Stimulated activated CD4-positive, alpha-beta T cell treated with anti-CD3 and anti-CD28 coated beads, Interleukin-4, amount 100 ng/mL, for 1 hour (primary cell): ENCODE measurements around the gene PLCB4.
"Not testable (repeated sequence)": the region's sequence is repeated elsewhere in the genome, so short reads cannot be mapped to it uniquely, and the experiment has no call there.

Source experiments
- DNase-seq: peaks from one replicate; pipeline ENCODE4 v3.0.0-alpha.2; 2020

Gene PLCB4

DNA sequence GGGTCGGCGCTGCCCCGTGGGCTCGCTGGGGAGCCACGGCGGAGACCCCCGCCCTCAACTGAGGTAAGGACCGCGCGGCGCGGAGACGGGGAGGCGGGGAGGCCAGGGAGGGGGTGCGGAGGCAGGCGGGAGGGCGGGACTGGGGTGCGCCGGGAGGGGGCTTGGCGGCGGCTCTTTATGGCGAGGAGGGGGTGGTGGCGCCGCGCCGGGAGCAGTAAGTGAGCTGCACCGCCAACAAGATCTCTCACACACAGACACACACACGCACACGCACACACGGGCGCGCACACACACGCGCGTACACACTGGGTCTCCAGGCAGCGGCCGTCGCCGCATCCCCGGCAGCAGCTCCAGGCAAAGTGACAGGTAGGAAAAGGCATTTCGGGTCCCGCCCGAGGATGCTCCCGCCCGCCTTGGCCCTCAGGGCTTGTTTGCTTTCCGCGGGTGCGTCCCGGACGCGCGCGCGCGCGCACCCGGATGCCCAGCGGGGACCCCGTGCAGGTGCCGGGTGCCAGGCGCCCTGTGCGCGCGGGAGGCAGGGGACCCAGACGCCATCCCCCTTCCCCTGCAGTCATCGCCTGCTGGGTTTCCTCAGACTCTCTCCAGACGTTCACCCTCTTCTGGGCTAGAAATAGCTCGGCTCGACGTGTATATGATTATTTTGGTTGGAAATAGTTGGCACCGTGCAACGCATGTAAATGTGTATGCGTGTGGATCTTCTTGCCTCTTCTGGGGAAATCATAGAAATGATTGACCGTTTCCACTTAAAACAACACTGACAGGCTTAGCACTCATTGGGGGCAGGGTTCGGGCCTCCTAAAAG lies at the start of gene PLCB4:
PLCB4 (plus strand) TSS at position 247 of the 823 bp plus-strand sequence. CDS start 238,728 bp downstream, outside the sequence.
- no peak for DNase-seq

DNA sequence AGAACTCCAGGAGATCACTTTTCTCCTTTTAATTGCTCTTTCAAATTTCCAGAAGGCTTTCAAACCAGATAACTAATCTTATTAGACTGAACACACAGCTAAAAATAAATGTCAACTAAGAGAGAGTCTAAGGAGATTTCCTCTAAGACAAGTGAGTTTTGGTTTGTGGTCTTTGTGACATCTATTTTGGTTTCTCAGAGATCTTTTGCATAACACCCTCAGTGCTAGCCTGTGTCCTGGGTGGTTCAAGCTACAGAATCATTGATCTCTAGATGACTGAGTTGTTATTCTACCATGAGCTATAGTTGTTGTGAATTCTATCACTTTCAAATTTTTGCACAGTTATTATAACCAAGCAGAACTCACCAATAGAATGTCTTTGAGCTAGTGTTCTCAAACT lies 49.1 kb upstream of the PLCB4 start:
- no peak for DNase-seq

DNA sequence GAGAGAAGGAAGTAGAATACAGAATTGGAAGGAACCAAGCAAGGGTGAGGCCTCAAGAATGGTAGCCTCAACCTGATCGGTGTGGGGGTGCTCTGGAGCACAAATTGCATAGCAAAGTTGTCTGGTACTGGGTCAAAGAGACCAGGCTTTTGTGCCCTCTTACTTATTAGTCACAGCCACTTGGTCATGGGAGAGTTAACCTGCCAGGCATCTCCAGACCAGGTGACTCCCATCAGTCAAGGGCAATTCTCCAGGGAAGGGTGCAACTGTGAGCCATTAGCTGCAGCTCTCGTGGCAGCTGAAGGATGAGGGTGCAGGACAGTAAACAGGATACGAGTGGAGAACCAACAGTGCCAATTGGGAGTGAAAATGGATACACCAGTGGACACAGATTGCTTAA lies 47.7 kb upstream of the PLCB4 start:
- DNase-seq, result no peak

DNA sequence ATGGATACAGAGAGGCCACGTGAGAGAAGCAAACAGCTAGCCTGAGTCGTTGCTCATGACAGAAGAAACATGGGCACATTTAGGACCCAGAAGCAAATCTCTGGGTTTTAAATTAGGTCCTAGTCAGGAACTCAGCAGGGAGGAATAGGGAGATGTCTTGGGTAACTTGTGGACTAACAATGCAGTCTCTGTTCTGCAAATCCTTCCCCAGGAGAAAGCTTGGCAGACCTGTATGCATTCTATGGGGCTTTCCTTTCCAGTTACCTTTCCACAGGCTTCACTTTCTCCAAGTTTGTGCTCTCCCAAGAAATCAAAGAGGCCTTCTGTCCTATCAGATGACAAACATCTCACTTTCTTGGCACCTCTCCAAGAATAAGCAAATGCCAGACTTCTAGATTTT lies 47.2 kb upstream of the PLCB4 start:
- DNase-seq, result no peak

DNA sequence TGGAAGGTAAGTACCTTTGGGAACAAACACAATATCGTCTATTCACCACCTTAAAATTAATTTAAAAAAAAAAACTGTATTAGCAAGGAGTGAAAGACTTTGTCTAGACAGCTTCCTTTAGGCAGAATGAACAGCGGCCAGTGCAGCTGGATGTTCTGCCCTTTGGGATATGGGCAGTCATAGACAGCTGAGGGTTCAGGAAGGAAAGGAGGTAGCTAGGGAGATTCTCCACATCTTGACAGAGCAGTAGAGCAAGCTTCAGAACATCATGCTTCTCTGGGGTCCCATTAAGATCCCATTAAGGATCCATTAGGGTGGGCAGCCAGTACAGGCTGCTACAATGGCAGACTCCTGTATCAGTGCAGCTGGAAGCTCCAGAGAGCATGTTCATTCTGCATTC lies 46.5 kb upstream of the PLCB4 start:
- no peak for DNase-seq

DNA sequence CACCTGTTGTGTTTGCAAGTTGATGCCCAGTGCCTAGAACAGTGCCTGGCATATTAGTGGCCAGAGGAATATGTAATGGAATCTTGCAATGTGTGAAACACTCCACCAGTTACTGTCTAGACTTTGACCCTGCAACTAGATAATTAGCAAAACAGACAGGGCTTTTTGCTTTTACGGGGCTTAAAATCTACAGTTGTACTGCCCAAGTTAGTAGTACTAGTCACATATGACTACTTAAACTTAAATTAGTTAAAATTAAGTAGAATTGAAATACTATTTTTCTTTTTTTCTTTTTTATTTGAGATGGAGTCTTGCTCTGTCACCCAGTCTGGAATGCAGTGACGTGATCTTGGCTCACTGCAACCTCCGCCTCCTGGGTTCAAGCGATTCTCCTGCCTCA lies 44.3 kb upstream of the PLCB4 start:
- DNase-seq, result no peak

DNA sequence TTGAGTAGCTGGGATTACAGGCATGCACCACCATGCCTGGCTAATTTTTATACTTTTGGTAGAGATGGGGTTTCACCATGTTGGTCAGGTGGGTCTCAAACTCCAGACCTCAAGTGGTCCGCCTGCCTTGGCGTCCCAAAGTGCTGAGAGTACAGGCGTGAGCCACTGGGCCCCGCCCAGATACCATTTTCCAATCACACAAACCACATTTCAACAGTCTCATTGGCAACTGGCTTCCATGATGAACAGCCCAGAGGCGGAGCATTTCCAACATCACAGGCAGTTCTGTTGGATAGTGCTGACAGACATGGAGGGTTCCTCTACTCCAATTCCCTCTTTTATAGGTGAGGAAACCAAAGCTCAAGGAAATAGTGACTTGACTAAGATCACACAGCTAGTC lies 43.9 kb upstream of the PLCB4 start:
- no peak for DNase-seq

DNA sequence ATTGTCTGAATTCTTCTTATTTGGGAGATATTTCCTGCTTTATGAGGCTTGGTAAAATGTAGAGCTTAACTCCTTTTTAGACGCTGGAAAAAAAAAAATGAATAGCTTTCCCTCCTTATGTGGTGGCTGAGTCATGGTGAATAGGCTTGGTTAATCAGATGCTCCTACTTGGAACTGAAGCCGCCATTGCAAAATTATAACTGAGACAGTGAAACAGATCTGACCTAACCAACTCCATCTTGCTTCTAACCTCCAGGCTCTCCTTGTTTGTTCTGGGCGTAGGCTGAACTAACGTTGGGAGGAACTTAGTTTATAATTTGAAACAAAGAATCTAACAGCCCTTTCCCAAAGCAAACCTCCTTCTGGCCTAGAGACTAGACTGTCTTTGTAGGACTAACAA lies 43.2 kb upstream of the PLCB4 start:
- DNase-seq, result no peak

DNA sequence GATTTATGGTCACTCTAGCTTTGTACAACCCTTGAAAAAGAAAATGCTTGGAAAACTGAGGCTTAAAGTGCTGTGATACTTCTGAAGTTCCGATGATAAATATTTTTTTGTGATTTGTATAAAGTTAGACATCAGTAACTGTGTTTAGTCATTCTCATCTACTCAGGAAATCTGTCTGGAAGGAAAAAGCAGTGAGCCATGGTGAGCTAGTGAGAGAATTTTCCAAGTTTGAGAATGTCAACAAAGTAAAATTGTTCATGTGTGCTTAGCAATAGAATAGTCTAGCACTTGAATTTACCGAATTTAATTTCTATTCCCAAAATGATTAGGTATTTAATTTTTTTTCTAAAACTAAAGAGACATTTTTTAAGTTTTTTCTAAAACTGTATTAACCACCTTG lies 41.3 kb upstream of the PLCB4 start:
- DNase-seq, result no peak

DNA sequence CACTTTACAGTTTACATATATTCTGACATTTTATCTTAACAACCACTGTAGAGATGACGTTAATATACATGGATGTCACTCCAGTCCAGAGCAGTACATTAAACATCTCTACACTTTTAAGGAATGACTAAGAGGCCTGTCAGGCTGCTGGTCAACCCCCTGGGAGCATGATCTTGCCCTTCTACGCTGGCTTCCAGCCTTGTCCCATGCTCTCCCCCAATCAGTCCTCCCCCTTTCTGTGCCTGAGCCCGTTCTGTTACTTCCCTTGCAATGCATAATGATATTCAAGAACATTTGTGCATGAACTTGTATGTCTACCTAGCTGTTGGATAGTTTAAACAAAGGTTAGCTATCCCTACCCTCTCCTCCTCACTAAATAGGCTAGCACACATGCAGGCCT lies 40.5 kb upstream of the PLCB4 start:
- no peak for DNase-seq

DNA sequence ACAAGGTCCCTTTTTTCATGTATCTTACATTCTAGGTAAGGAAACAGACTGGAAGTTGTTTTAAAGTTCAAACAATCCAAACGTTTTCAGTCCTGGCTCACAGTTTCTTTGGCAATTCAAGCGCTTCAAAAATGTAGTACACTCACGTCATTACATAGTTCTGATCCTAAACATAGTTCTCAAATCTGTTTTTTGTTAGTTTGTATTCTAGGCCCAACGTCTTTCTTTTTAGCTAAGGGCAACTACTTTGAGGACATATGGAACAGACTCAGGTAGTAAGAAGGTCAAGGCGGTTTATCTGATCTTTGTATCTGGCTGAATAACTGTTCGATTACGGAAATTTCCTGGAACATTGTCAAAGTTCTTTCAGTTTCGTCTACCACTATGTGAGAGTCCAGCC lies 36.9 kb upstream of the PLCB4 start:
- DNase-seq, result no peak

DNA sequence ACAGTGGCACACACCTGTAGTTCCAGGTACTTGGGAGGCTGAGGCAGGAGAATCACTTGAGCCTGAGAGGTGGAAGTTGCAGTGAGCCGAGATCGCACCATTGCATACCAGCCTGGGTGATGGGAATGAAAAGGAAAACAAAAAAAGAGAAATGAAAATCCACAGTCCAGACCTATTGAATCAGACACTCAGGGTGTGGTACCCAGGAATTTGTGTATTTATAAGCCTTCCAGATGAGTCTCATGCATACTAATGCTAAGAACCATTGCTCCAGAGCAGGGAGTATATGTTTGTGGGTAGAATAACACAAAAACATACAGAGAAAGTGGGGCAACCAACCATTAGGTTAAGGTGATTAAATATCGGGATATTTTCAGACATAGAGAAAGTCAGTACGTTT lies 36.1 kb upstream of the PLCB4 start:
- DNase-seq, result no peak

DNA sequence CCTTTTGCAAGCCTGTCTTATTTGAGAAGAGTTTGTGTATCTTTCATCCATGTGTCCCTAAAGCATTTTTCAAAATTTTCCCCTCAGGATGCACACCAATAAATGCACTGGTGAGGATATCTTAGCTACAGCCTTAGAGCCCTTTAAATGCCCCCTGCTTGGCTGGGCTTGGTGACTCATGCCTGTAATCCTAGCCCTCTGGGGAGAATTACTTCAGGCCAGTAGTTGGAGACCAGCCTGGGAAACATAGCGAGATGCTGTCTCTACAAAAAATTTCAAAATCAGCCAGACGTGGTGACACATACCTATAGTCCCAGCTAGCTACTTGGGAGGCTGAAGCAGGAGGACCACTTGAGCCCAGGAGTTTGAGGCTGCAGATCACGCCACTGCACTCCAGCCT lies 33.8 kb upstream of the PLCB4 start:
- no peak for DNase-seq

DNA sequence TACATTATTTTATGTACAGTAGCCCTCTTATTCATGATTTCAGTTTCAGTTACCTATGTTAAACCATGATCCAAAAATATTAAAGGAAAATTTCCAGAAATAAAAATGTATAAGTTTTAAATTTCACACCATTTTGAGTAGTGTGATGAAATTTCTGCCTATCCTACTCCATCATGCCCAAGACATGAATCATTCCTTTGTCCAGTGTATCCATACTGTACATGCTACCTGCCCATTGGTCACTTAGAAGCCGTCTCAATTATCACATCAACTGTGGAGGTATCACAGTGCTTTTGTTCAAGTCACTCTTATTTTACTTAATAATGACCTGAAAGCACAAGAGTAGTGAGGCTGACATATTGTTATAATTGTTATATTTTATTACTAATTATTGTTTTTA lies 32.3 kb upstream of the PLCB4 start:
- no peak for DNase-seq

DNA sequence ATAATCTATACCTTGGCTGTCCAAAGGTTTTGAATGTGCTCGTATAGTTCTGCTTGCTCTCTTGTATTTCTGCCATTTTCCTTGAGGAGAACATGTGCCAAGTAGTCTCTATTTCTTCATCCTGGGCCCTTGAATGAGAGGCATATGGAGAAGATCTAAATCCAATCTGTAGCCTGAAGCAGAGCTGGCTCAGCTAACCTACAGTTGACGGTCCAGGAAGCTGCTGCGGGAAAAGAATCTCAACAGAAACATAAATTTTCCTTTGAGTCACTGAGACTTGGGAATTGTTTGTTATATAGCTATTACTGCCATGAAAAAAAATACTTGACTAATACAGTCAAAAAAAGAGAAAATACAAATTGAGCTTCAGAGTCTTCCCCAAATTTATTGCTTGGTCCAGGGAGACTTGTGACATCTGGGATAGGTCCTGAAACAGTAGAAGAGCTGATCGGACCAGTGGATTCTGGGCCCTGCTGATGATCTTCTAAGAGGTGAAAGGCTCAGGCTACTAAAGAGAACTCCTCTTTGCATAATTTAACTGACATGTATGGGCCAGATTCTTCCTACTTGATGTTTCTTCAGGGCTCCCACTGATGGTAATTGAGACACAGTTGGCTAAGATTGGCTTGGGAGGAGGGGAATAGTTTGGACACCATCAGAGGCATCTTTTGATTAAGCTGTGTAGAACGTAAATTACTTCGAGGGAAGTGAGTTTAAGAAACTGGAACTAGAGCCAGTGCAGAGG lies 29.9 kb upstream of the PLCB4 start:
- no peak for DNase-seq

DNA sequence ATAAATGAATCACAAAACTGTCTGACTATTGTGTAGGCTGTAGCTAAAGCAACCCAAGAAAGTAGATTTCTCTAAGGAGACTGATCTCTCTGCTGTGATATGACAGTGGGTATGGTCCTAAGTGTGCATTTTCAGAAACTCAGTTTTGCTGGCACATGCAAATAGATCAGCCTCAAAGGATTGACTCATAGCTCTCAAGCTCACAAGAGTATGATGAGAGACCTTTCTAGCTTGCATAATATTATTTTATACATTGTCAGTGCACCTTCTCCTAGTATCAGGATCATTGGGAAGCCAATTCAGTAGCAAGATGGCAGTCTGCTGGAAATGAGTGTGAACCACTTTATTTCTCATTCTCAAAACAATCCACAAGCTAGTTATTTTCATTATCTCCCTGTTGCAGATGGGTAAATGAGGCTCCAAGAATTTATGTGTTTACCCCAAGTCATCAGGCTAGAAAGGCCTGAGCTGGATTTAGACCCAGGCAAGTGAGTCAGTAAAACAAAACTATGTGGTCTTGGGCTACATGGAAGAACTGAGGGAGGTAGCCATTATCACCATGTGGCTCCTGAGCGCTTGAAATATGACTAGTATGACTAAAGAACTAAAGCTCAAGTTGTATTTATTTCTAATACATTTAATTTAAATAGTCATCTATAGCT lies 27.9 kb upstream of the PLCB4 start:
- no peak for DNase-seq

DNA sequence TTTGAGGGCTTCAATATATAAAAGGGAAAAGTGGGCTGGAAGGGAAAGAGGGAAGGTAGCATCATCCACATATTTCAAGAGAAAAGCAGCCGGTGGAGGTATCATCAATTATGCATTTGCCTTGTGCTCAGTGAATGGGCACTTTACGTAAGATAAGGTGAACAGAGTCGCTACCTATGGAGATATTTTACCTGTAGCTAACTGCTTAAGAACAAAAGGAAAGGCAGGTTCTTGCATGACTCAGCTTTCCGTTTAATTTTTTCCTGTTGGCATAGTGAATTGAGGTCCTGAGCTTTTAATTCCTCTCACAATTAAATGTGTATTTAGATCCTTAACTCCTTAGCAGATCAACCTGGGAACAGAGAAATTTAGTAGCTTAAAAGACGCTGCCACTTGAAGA lies 25.5 kb upstream of the PLCB4 start:
- DNase-seq, result no peak

DNA sequence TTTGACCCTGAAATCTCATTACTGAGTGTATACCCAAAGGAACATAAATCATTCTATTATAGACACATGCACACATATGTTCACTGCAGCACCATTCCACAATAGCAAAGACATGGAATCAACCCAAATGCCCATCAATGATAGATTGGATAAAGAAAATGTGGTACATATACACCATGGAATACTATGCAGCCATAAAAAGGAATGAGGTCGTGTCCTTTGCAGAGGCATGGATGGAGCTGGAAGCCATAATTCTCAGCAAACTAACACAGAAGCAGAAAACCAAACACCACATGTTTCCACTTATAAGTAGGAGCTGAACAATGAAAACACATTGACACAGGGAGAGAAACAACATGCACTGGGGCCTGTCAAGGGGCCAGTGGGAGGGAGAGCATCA lies 21.0 kb upstream of the PLCB4 start:
- not testable (repeated sequence) for DNase-seq

DNA sequence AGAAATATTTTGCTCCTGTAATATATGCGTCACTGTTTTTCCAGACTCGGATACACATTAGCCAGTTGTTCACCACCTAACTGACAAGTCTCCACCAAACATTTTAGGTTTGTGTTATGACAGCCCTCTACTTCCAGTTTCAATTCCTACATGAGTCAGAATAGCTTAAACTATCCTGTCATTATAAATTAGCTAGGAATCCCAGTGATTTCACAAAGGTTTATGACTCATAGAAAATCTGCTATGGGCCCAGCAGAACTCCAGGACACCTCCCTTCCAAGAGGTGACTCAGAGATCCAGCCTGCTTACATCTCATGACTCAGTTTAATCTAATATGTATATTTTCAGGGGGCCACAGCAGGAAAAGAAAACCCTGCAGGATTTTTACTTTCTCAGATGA lies 17.4 kb upstream of the PLCB4 start:
- no peak for DNase-seq

DNA sequence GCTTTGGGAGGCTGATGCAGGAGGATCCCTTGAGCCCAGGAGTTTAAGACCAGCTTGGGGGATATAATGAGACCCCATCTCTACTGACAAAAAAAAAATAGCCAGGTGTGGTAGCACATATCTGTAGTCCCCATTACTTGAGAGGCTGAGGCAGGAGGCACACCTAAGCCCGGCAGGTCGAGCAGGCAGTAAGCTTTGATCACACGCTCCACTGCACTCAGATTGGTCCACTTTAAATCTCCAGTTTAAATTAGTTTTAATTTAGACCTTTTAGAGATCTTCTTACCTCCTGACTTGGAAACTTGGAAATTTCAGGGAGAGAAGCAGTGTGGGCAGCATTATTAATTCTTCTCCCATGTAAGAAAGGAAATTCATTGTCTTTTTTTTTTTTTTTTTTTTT lies 16.8 kb upstream of the PLCB4 start:
- no peak for DNase-seq

DNA sequence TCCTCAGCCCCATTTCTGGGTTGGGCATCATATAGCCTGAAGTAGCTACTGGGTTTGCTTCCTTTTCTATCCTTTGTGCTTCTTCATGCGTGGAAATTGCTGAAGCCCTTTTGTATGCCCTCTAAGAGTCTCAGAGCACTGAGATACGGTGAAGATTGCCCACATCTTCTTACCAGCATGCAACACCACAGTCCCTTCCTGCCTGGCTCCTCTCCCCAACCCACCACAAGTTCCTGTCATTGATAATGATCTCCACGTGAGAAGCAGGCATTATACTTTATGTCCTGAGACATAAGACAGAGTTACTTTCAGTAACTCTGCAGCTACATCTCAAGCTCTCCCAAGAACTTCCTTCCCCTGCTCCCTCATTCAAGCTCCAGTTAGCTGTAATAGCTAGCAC lies 15.8 kb upstream of the PLCB4 start:
- no peak for DNase-seq

DNA sequence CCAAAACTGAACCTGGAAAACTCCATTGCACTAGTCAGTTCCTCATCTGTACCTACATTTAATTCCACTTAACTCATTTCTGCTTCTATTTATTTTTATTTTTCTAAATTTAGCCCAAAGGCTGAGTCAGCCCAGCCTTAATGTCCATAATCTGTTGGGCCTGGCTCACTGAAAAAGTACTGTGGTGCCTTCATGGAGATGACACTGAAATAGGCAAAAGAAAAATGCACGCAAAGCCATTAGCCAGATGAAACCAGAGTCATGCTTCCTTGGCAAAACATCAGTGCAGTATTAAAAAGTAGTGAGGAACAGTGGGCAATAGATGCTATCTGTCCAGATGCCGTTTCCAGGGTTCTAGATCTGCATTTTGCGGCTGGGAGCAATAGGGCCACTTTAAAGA lies 14.7 kb upstream of the PLCB4 start:
- DNase-seq, result no peak

DNA sequence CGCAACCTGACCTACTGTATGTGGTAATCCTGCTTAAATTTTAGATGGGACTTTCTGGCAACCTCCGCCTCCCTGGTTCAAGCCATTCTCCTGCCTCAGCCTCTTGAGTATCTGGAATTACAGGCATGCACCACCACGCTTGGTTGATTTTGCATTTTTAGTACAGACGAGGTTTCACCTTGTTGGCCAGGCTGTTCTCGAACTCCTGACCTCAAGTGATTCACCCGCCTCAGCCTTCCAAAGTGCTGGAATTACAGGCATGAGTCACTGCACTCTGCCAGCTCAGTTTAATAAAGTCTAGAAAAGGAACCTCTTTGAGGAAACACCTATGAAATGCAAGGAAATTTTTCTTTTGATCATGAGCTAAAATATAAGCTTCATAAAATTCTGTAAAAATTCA lies 9.0 kb upstream of the PLCB4 start:
- DNase-seq, result no peak

DNA sequence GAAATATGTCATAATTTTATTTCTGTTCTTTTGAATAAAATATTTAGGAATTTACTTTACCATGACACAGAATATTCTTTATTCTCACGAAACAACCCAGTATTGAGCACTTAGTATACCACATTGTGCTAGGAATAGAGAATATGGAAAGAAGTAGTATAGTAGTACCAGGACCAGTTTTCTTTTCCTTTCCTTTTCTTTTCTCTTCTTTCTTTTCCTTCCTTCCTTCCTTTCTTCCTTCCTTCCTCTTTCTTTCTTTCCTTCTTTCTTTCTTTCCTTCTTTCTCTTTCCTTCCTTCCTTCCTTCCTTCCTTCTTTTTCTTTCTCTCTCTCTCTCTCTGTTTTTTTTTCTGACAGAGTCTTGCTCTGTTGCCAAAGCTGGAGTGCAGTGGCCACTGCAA lies 7.5 kb upstream of the PLCB4 start:
- DNase-seq, result no peak
